ENCODE data around the gene PHGDH.

DNA sequence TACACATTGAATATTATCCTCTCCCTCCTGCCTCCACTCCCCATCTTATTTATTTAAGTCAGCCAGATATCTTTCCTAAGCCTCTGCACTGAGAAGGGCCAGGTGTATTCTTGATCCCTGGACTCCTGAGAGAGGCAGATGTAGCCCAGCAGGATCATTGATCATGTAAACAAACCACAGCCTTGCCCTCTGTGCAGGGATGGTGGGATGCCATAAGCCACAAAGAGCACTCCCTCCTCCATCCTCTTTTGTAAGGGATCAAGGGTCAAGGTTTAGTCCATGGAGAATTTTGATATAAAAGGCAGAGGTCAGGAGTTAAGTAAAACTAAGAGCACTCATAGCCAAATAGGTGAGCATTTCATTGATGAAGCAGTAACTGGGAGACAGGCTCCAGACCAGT is 17.3 kb downstream of the PHGDH start:
- TF ChIP-seq, protein P1, sequence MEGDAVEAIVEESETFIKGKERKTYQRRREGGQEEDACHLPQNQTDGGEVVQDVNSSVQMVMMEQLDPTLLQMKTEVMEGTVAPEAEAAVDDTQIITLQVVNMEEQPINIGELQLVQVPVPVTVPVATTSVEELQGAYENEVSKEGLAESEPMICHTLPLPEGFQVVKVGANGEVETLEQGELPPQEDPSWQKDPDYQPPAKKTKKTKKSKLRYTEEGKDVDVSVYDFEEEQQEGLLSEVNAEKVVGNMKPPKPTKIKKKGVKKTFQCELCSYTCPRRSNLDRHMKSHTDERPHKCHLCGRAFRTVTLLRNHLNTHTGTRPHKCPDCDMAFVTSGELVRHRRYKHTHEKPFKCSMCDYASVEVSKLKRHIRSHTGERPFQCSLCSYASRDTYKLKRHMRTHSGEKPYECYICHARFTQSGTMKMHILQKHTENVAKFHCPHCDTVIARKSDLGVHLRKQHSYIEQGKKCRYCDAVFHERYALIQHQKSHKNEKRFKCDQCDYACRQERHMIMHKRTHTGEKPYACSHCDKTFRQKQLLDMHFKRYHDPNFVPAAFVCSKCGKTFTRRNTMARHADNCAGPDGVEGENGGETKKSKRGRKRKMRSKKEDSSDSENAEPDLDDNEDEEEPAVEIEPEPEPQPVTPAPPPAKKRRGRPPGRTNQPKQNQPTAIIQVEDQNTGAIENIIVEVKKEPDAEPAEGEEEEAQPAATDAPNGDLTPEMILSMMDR (IDR thresholded peaks at IDR 0.05): no peak
- TF ChIP-seq POLR2A (IDR thresholded peaks at IDR 0.05): no peak

All from ovary (tissue), 3 donors.